ENCODE measurements around the gene DNMT3A.

The DNMT3A gene

GRCh38 chr2:25331686-25332365 is 9.9 kb downstream of the DNMT3A start:
- TF ChIP-seq CTCF (IDR thresholded peaks at IDR 0.05; ENCODE audit: low read depth, low read length), result no peak
- DNase-seq (ENCODE audit: low read depth, low spot score), result no peak
- no peak overlapping the region for H3K4me3 ChIP-seq (ENCODE audit: low read depth, low read length)
- in situ Hi-C loops (cut with HindIII; ENCODE audit: low sequenced_read_pairs), result no loop called here

- in situ Hi-C loops (cut with HindIII; ENCODE audit: low sequenced_read_pairs), result no loop called here
- no peak for DNase-seq (ENCODE audit: low read depth, low spot score)
- no peak overlapping the region for H3K4me3 ChIP-seq (ENCODE audit: low read depth, low read length)
- TF ChIP-seq CTCF (IDR thresholded peaks at IDR 0.05; ENCODE audit: low read depth, low read length), result no peak
Observed at GRCh38 chr2:25330937-25331336, 10.8 kb downstream of the DNMT3A start.

- TF ChIP-seq CTCF (IDR thresholded peaks at IDR 0.05; ENCODE audit: low read depth, low read length), result no peak
- in situ Hi-C loops (cut with HindIII; ENCODE audit: low sequenced_read_pairs), result no loop called here
- DNase-seq (ENCODE audit: low read depth, low spot score), result no peak
- no peak overlapping the region for H3K4me3 ChIP-seq (ENCODE audit: low read depth, low read length)
Observed at GRCh38 chr2:25330273-25330672, 11.5 kb downstream of the DNMT3A start.

- H3K4me3 ChIP-seq (ENCODE audit: low read depth, low read length), result no peak overlapping the region
- in situ Hi-C loops (cut with HindIII; ENCODE audit: low sequenced_read_pairs), result no loop called here
- no peak for TF ChIP-seq CTCF (IDR thresholded peaks at IDR 0.05; ENCODE audit: low read depth, low read length)
- DNase-seq (ENCODE audit: low read depth, low spot score), result no peak
Observed at GRCh38 chr2:25328152-25329085, 13.3 kb downstream of the DNMT3A start.

- DNase-seq (ENCODE audit: low read depth, low spot score), result no peak
- H3K4me3 ChIP-seq (ENCODE audit: low read depth, low read length), result no peak overlapping the region
- no peak for TF ChIP-seq CTCF (IDR thresholded peaks at IDR 0.05; ENCODE audit: low read depth, low read length)
- in situ Hi-C loops (cut with HindIII; ENCODE audit: low sequenced_read_pairs), result no loop called here
Observed at GRCh38 chr2:25326326-25327013, 15.3 kb downstream of the DNMT3A start.

- in situ Hi-C loops (cut with HindIII; ENCODE audit: low sequenced_read_pairs), result no loop called here
- H3K4me3 ChIP-seq (ENCODE audit: low read depth, low read length), result no peak overlapping the region
- DNase-seq (ENCODE audit: low read depth, low spot score), result peak; percentile 76
- no peak for TF ChIP-seq CTCF (IDR thresholded peaks at IDR 0.05; ENCODE audit: low read depth, low read length)
Observed at GRCh38 chr2:25324905-25325592, 16.7 kb downstream of the DNMT3A start.

Measured in astrocyte of the spinal cord (primary cell).